OCI-LY7 (cell line): ENCODE data around the gene PTRH2. TPM values are rescaled to one million over a fixed set of nuclear protein-coding genes. Genes with fewer than 3 reads are reported as not detected.

ENCODE experiments used
- BruUV-seq: library from RNA; stranded (reverse); fragments of 400-500 nt; replicated peaks from 2 replicates; lab custom pipeline; 2021; lab: Mats Ljungman, UMichigan
- CTCF ChIA-PET: fragments of 300-600 bp; sonication (Branson Sonifier 250); formaldehyde crosslinking; loops from one replicate; lab custom pipeline; 2022; ENCODE audit warnings: antibody characterized with exemption; ENCODE audit not compliant: unreplicated experiment; lab: Charles Lee
- POLR2A ChIA-PET: fragments of 300-600 bp; sonication (Branson Sonifier 250); formaldehyde crosslinking; loops from one replicate; lab custom pipeline; 2022; ENCODE audit warnings: antibody characterized with exemption; lab: Charles Lee
- DNase-seq: peaks from one replicate; pipeline ENCODE4 v3.0.0-alpha.2; 2015; ENCODE audit warnings: low spot score
- H2AFZ ChIP-seq: fragments of 200-600 bp; sonication (generic), shearing (Covaris generic); 2 replicates; pipeline ENCODE4 v1.6.1; 2014; ENCODE audit warnings: mild to moderate bottlenecking, antibody characterized with exemption, low read length, moderate library complexity
- H3K27ac ChIP-seq: fragments of 200-600 bp; sonication (generic); 2 replicates; pipeline ENCODE4 v1.5.1; 2014; ENCODE audit warnings: mixed run types, low read depth, mild to moderate bottlenecking, moderate library complexity, low read length, inconsistent platforms; ENCODE audit not compliant: poor library complexity, severe bottlenecking
- H3K36me3 ChIP-seq: fragments of 200-600 bp; sonication (generic); 2 replicates; pipeline ENCODE4 v1.6.1; 2014; ENCODE audit warnings: mild to moderate bottlenecking, antibody characterized with exemption, low read length, moderate library complexity, mixed read lengths; ENCODE audit not compliant: insufficient read depth
- H3K4me1 ChIP-seq: fragments of 200-600 bp; sonication (generic); 2 replicates; pipeline ENCODE4 v1.5.1; 2014; ENCODE audit warnings: mild to moderate bottlenecking, low read length; ENCODE audit not compliant: insufficient read depth, poor library complexity, severe bottlenecking
- H3K4me2 ChIP-seq: fragments of 200-600 bp; sonication (generic); 2 replicates; pipeline ENCODE4 v1.6.1; 2014; ENCODE audit warnings: mild to moderate bottlenecking, low read length
- H3K4me3 ChIP-seq: fragments of 200-600 bp; sonication (generic); 2 replicates; pipeline ENCODE4 v1.5.1; 2014; ENCODE audit warnings: mild to moderate bottlenecking, low read depth, low read length; ENCODE audit not compliant: poor library complexity, severe bottlenecking
- H3K79me2 ChIP-seq: fragments of 200-600 bp; sonication (generic); 2 replicates; pipeline ENCODE4 v1.6.1; 2016; ENCODE audit warnings: low read depth, mild to moderate bottlenecking, low read length, moderate library complexity, mixed read lengths; ENCODE audit not compliant: insufficient read depth
- H3K9me2 ChIP-seq: fragments of 200-600 bp; sonication (generic); 2 replicates; pipeline ENCODE4 v1.6.1; 2016; ENCODE audit warnings: mild to moderate bottlenecking, low read length, mixed read lengths; ENCODE audit not compliant: insufficient read depth
- H3K9me3 ChIP-seq: fragments of 200-600 bp; sonication (generic); 2 replicates; pipeline ENCODE4 v1.6.1; 2014; ENCODE audit warnings: mild to moderate bottlenecking, mixed run types, low read length, mixed read lengths
- H4K20me1 ChIP-seq: fragments of 200-600 bp; sonication (generic); 2 replicates; pipeline ENCODE4 v1.6.1; 2014; ENCODE audit warnings: mild to moderate bottlenecking, antibody characterized with exemption, low read length, moderate library complexity, mixed read lengths; ENCODE audit not compliant: insufficient read depth
- EZH2phosphoT487 ChIP-seq: fragments of 200-600 bp; sonication (generic); IDR thresholded peaks from 2 replicates; pipeline ENCODE4 v1.6.1; 2018; ENCODE audit warnings: low read depth, borderline replicate concordance, mild to moderate bottlenecking, mixed run types, antibody characterized with exemption, low read length, moderate library complexity, mixed read lengths
- intact Hi-C: fragments of 100-400 bp; cut with micrococcal nuclease; formaldehyde crosslinking; loops from one replicate; pipeline ENCODE4 v1.10.0; 2022; ENCODE audit not compliant: unreplicated experiment
- total RNA-seq, 2 experiments: library from RNA; depleted of rRNA in 1 of 2; stranded (reverse); fragments of >200 nt in 1 of 2; shearing (Covaris generic) in 1 of 2; gene quantifications; 2 replicates each; pipeline ENCODE4 v1.2.3, GENCODE V29; 2014 to 2022
- TF ChIP-seq, protein P1 (sequence below): fragments of 200-600 bp; sonication (generic); conservative IDR thresholded peaks from 2 replicates; pipeline ENCODE4 v1.5.1; 2014; ENCODE audit warnings: mild to moderate bottlenecking, antibody characterized with exemption, low read length, moderate library complexity, mixed read lengths

PTRH2 gene
- total RNA-seq, 2 experiments from 2014 or later: 27.0 to 34.5 TPM

DNA sequence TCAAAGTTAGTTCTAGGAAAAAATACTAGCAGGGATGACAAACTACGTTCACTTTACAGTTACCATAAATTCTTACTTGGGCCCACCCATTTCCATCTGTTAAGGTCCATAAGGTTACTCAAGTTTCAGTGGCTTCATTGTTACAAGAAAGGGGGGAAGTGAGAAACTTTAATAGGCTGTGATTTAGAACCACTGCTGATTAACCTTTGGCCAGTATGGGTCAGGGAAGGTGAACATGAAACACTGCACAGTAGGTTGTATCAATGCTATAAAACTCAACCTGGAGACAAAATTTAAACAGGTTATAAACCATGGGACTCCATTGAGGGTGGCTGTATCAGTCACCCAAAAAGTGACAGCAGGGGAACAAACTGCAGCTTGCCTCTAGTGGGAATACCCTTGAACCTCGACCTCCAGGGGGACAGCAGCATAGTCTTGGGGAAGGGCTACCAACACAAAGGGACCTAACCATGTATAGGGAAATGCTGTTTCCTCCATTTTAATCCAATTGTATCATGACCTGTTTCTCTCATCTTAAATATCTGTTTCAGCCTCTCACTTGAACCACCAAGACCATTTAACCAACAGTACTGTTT, 10.4 kb downstream of the PTRH2 start:
- Histone ChIP-seq H2AFZ (no peak overlapping the region), H3K4me2 (no peak overlapping the region), H4K20me1 (peaks cover 35% of the 10 kb centered on the region), H3K4me1 (peaks cover 5% of the 10 kb centered on the region), H3K9me3 (no peaks in the 10 kb centered on the region), H3K27ac (no peak overlapping the region), H3K36me3 (peaks cover 96% of the 10 kb centered on the region), H3K9me2 (no peaks in the 10 kb centered on the region), H3K79me2 (peaks cover 78% of the 10 kb centered on the region), H3K4me3 (no peak overlapping the region)
- POLR2A ChIA-PET: no interaction called here
- intact Hi-C loops: no loop called here
- CTCF ChIA-PET: no interaction called here
- DNase-seq: no peak
- BruUV-seq: no TSS peak
- no peak for TF ChIP-seq EZH2phosphoT487
- TF ChIP-seq, protein P1, sequence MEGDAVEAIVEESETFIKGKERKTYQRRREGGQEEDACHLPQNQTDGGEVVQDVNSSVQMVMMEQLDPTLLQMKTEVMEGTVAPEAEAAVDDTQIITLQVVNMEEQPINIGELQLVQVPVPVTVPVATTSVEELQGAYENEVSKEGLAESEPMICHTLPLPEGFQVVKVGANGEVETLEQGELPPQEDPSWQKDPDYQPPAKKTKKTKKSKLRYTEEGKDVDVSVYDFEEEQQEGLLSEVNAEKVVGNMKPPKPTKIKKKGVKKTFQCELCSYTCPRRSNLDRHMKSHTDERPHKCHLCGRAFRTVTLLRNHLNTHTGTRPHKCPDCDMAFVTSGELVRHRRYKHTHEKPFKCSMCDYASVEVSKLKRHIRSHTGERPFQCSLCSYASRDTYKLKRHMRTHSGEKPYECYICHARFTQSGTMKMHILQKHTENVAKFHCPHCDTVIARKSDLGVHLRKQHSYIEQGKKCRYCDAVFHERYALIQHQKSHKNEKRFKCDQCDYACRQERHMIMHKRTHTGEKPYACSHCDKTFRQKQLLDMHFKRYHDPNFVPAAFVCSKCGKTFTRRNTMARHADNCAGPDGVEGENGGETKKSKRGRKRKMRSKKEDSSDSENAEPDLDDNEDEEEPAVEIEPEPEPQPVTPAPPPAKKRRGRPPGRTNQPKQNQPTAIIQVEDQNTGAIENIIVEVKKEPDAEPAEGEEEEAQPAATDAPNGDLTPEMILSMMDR: no peak

DNA sequence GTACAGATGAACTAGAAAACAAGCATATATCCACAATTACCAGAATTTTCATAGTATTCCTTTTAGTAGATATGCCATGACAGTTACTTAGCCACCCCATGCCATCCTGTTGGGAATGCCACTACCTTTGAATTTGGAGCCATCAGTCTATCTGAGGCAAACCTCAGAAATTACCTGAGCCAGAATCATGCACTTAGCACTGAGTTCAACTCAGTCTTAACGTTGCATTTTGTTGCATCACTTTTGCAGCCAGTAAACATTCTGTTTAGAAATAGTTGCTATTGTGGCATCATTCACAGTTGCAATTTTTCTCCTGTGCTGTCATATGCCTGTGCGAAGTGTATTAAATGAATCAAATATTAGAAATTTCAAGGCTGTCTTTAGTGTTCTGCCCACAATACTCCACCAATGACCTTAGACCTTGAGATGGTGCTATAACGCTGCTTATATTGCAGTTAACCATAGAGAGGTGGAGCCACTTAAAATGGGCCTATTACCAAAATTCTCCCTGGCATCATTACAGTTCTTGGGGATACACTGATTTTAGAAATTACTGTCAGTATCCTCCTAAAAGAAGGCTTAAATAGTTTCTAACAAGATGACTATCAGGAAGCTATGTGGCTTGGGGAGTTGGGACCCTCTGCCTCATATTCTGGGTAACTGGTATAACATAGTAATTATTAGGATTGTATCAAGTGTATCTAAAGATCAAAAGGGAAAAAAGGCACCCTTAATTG, 11.1 kb downstream of the PTRH2 start:
- Histone ChIP-seq H4K20me1 (peaks cover 35% of the 10 kb centered on the region), H3K9me3 (no peaks in the 10 kb centered on the region), H3K9me2 (no peaks in the 10 kb centered on the region), H2AFZ (no peak overlapping the region), H3K4me3 (no peak overlapping the region), H3K4me1 (peaks cover 5% of the 10 kb centered on the region), H3K4me2 (no peak overlapping the region), H3K79me2 (peaks cover 72% of the 10 kb centered on the region), H3K36me3 (peaks cover 97% of the 10 kb centered on the region), H3K27ac (no peak overlapping the region)
- DNase-seq: no peak
- POLR2A ChIA-PET: no interaction called here
- no TSS peak for BruUV-seq
- CTCF ChIA-PET: no interaction called here
- intact Hi-C loops: no loop called here
- no peak for TF ChIP-seq EZH2phosphoT487
- TF ChIP-seq, protein P1: no peak; the same call in 1 of the 2 replicates

DNA sequence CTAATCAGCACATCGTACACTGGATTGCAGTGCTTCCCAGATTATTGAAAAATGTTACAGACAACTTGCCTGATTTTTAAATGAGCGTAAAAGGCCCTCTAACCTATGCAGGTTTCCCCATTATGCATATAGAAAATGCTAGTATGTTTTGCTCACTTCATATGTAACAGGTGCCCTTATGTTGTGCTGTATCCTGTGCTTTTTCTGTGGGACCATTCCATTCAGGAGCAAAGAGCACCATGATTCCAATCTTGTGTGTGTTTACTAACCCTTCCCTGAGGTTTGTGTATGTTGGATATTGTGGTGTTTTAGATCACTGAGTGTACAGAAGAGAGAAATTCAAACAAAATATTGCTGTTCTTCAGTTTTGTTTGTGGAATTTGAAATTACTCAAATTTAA, 12.9 kb downstream of the PTRH2 start:
- no TSS peak for BruUV-seq
- no peak overlapping the region for H3K4me2 ChIP-seq
- no peaks in the 10 kb centered on the region for H3K9me2 ChIP-seq
- peaks cover 54% of the 10 kb centered on the region for H3K79me2 ChIP-seq
- no peak for DNase-seq
- H4K20me1 ChIP-seq: peaks cover 27% of the 10 kb centered on the region
- H2AFZ ChIP-seq: no peak overlapping the region
- no peak for TF ChIP-seq EZH2phosphoT487
- TF ChIP-seq, protein P1: no peak
- H3K36me3 ChIP-seq: peaks cover 97% of the 10 kb centered on the region
- H3K4me1 ChIP-seq: peaks cover 5% of the 10 kb centered on the region
- CTCF ChIA-PET: no interaction called here
- intact Hi-C loops: no loop called here
- no peak overlapping the region for H3K27ac ChIP-seq
- no peaks in the 10 kb centered on the region for H3K9me3 ChIP-seq
- POLR2A ChIA-PET: no interaction called here
- H3K4me3 ChIP-seq: no peak overlapping the region
